Jurkat, Clone E6-1 (cell line): ENCODE data around the gene MTA3.
A peak's percentile ranks its signal among the peaks of the same experiment; 100 is the strongest.

ENCODE experiments used
- DNase-seq: peaks from one replicate; pipeline ENCODE4 v3.0.0-alpha.2; 2011; ENCODE audit warnings: low read depth, low spot score
- H3K4me3 ChIP-seq: 2 replicates; pipeline ENCODE4 v1.5.1; 2011; ENCODE audit warnings: mild to moderate bottlenecking, low read length, control low read depth, moderate library complexity

MTA3 gene

GRCh38 chr2:42645551-42645950 is 77.1 kb downstream of the MTA3 start:
- no peak for DNase-seq
- H3K4me3 ChIP-seq: no peak overlapping the region

GRCh38 chr2:42648796-42649195 is 80.4 kb downstream of the MTA3 start:
- no peak overlapping the region for H3K4me3 ChIP-seq
- no peak for DNase-seq

GRCh38 chr2:42651057-42651456 is 82.6 kb downstream of the MTA3 start:
- no peak overlapping the region for H3K4me3 ChIP-seq
- no peak for DNase-seq

GRCh38 chr2:42652086-42652485 is 83.7 kb downstream of the MTA3 start:
- DNase-seq: peak; percentile 86
- H3K4me3 ChIP-seq: peak overlapping the region; percentile 37

GRCh38 chr2:42653039-42653438 is 84.6 kb downstream of the MTA3 start:
- no peak for DNase-seq
- no peak overlapping the region for H3K4me3 ChIP-seq

- H3K4me3 ChIP-seq: no peak overlapping the region
- DNase-seq: no peak
Measured at GRCh38 chr2:42653908-42654445, 85.5 kb downstream of the MTA3 start.

- no peak overlapping the region for H3K4me3 ChIP-seq
- DNase-seq: no peak
Measured at GRCh38 chr2:42658306-42658705, 89.9 kb downstream of the MTA3 start.

GRCh38 chr2:42659609-42660008 is 91.2 kb downstream of the MTA3 start:
- DNase-seq: no peak
- no peak overlapping the region for H3K4me3 ChIP-seq

- H3K4me3 ChIP-seq: no peak overlapping the region
- peak; percentile 81 for DNase-seq
Measured at GRCh38 chr2:42663106-42663780, 94.8 kb downstream of the MTA3 start.

GRCh38 chr2:42663828-42664227 is 95.4 kb downstream of the MTA3 start:
- DNase-seq: peak; percentile 71
- H3K4me3 ChIP-seq: no peak overlapping the region

- no peak for DNase-seq
- no peak overlapping the region for H3K4me3 ChIP-seq
Measured at GRCh38 chr2:42673989-42674579, 105.7 kb downstream of the MTA3 start.

- no peak for DNase-seq
- no peak overlapping the region for H3K4me3 ChIP-seq
Measured at GRCh38 chr2:42675815-42676214, 107.4 kb downstream of the MTA3 start.

- DNase-seq: no peak
- no peak overlapping the region for H3K4me3 ChIP-seq
Measured at GRCh38 chr2:42685303-42685702, 116.9 kb downstream of the MTA3 start.

- no peak for DNase-seq
- no peak overlapping the region for H3K4me3 ChIP-seq
Measured at GRCh38 chr2:42693013-42693615, 124.7 kb downstream of the MTA3 start.

GRCh38 chr2:42693688-42694479 is 125.5 kb downstream of the MTA3 start:
- no peak for DNase-seq
- no peak overlapping the region for H3K4me3 ChIP-seq

- DNase-seq: no peak
- no peak overlapping the region for H3K4me3 ChIP-seq
Measured at GRCh38 chr2:42696987-42697386, 128.6 kb downstream of the MTA3 start.

GRCh38 chr2:42698940-42699339 is 130.5 kb downstream of the MTA3 start:
- no peak for DNase-seq

GRCh38 chr2:42706836-42707235 is 138.4 kb downstream of the MTA3 start:
- DNase-seq: no peak
- no peak overlapping the region for H3K4me3 ChIP-seq

More at GRCh38 chr2:42698940-42699339, 130.5 kb downstream of the MTA3 start:
- H3K4me3 ChIP-seq: no peak overlapping the region

- H3K4me3 ChIP-seq: no peak overlapping the region
- DNase-seq: no peak
Measured at GRCh38 chr2:42708179-42708578, 139.7 kb downstream of the MTA3 start.

- H3K4me3 ChIP-seq: no peak overlapping the region
- no peak for DNase-seq
Measured at GRCh38 chr2:42711896-42712295, 143.5 kb downstream of the MTA3 start.
